Heart left ventricle (tissue), 16 donors: ENCODE results near the gene COL2A1. TPM values are rescaled to one million over a fixed set of nuclear protein-coding genes. Genes with fewer than 3 reads are reported as not detected.

ENCODE experiments used
- ATAC-seq, 4 donors: fragments of 200-7000 bp; cut with Tn5 transposase; one replicate each; pipeline ENCODE4 v1.9.1; 2020 to 2022; ENCODE audit warnings: moderate library complexity in 4 of 4, mild to moderate bottlenecking in 3 of 4, moderate number of reproducible peaks in 1 of 4
- DNase-seq, 5 donors: peaks; one replicate each; pipeline ENCODE4 v3.0.0-alpha.2; 2020
- H3K27ac ChIP-seq, 12 donors: fragments of 200-600 bp; sonication (generic) in 4 of 12; one replicate each; pipeline versions ENCODE4 v1.5.0 to v1.8.0; 2016 to 2022; ENCODE audit warnings: mild to moderate bottlenecking in 2 of 12
- H3K27me3 ChIP-seq, 9 donors: fragments of 200-600 bp; sonication (generic) in 2 of 9; one replicate each; pipeline versions ENCODE4 v1.5.1 to v1.8.0; 2016 to 2022; ENCODE audit warnings: mild to moderate bottlenecking in 3 of 9
- H3K36me3 ChIP-seq, 9 donors: fragments of 200-600 bp; sonication (generic) in 2 of 9; one replicate each; pipeline versions ENCODE4 v1.5.0 to v1.8.0; 2018 to 2022; ENCODE audit warnings: mild to moderate bottlenecking in 2 of 9
- H3K4me1 ChIP-seq, 12 donors: fragments of 200-600 bp; sonication (generic) in 4 of 12; one replicate each; pipeline versions ENCODE4 v1.5.0 to v1.8.0; 2016 to 2022; ENCODE audit warnings: mild to moderate bottlenecking in 3 of 12
- H3K4me3 ChIP-seq, 12 donors: fragments of 200-600 bp; sonication (generic) in 4 of 12; one replicate each; pipeline versions ENCODE4 v1.5.0 to v1.8.0; 2017 to 2022; ENCODE audit warnings: mild to moderate bottlenecking in 9 of 12, moderate library complexity in 4 of 12
- H3K9me3 ChIP-seq, 12 donors: fragments of 200-600 bp; sonication (generic) in 4 of 12; one replicate each; pipeline versions ENCODE4 v1.5.0 to v1.8.0; 2016 to 2022; ENCODE audit warnings: mild to moderate bottlenecking in 1 of 12
- CTCF ChIP-seq, 12 donors: fragments of 200-600 bp; sonication (generic) in 4 of 12; IDR thresholded peaks; one replicate each; pipeline versions ENCODE4 v1.5.0 to v1.8.0; 2018 to 2022; ENCODE audit warnings: antibody characterized with exemption in 12 of 12, mild to moderate bottlenecking in 5 of 12
- POLR2A ChIP-seq, 2 donors: fragments of 450-650 bp; IDR thresholded peaks; one replicate each; pipeline ENCODE4 v1.6.1; 2017; ENCODE audit warnings: antibody characterized with exemption in 2 of 2, mild to moderate bottlenecking in 2 of 2, moderate library complexity in 2 of 2
- WGBS, 4 donors: extraction: QIAGEN DNeasy Blood & Tissue Kit in 2 of 4; methylation state at CpG; one replicate each; pipeline versions ENCODE4 v1.1.5 to v1.1.7; 2013 to 2018; 5-methylcytosine and 5-hydroxymethylcytosine counted together
- intact Hi-C, 10 donors: fragments of 100-400 bp; cut with DNase I; formaldehyde crosslinking; loops; one replicate each; pipeline versions ENCODE4 v1.11.1 to v1.14.2; 2022
- polyA plus RNA-seq, 2 donors: library from polyadenylated mRNA; stranded (reverse); fragments of 200-250 nt; gene quantifications; one replicate each; pipeline ENCODE4 v1.2.3, GENCODE V29; 2013
- total RNA-seq, 9 donors: library from RNA; depleted of rRNA in 2 of 9; stranded (reverse); fragments of >200 nt in 2 of 9; fragmentation: NEBNext Ultra II Directional in 3 of 9; extraction: Animal tissue kit (Norgen Biotek cat#: 25700) in 3 of 9; gene quantifications; one replicate each; pipeline versions ENCODE4 v1.1.0 to v1.2.4, GENCODE V29; 2016 to 2023
- donor health status: ischemic (EF 13 %, LVEDD 7.1; RV severe dilation, severe dysfunction).
- donor health status: healthy with polysubstance abuse.
- donor health status: DM: no; HTN: yes; CAD: no.
- donor health status: DM: no; HTN: no; CAD: no.
- donor health status: ischemic (EF 25% LVEDD 6.9; RV normal size, moderate dysfunction).
- donor health status: ischemic (EF 25% LVEDD 5.7; RV mildly dilated, moderate dysfunction).
- donor health status: healthy.
- donor health status: DM: yes; HTN: yes; CAD: no.
- donor health status: ischemic (EF 35%, LVEDD 5.7; RV mildly dilated, moderate dysfunction).
- donor health status: nonischemic (EF 11% LVEDD 7.7; RV severe dilation, severe dysfunction).
- donor health status: DM: yes; HTN: yes; CAD: no.
- donor health status: PGD.
- donor health status: ischemic (EF 29% LVEDD 5.4; RV normal size, mild dysfunction).
- donor health status: nonischemic (EF 23%, LVEDD 6.1; RV moderate dilation, normal function).

COL2A1 gene
- total and polyA plus RNA-seq, 11 donors, result 0.04 to 0.39 (median 0.05) TPM; not detected in 8

- Histone ChIP-seq H3K27me3 (peaks cover 0 to 28% (median 6%) of the 10 kb centered on the region in 9 donors), H3K36me3 (no peaks in the 10 kb centered on the region), H3K4me3 (no peak overlapping the region), H3K9me3 (no peaks in the 10 kb centered on the region), H3K4me1 (no peaks in the 10 kb centered on the region), H3K27ac (no peak overlapping the region)
- TF ChIP-seq POLR2A (IDR thresholded peaks at IDR 0.05) (no peak), CTCF (IDR thresholded peaks at IDR 0.05) (no peak)
- intact Hi-C loops, result no loop called here
- DNase-seq (no peak), ATAC-seq (no peak)
- 69 to 82% (median 73%) methylated on average over 8 of the region's 8 CpGs for WGBS, 4 donors
These were observed 7.8 kb upstream of the COL2A1 start for GRCh38 chr12:48012070-48012469.

GRCh38 chr12:48010366-48010970, 6.2 kb upstream of the COL2A1 start:
- Histone ChIP-seq H3K27me3 (peaks cover 3 to 40% (median 10%) of the 10 kb centered on the region in 9 donors), H3K4me1 (no peaks in the 10 kb centered on the region), H3K9me3 (no peaks in the 10 kb centered on the region), H3K4me3 (no peak overlapping the region), H3K27ac (no peak overlapping the region), H3K36me3 (no peaks in the 10 kb centered on the region)
- peak in 1 of 4 donors; percentile 20 for ATAC-seq
- DNase-seq, result no peak
- no peak for TF ChIP-seq CTCF (IDR thresholded peaks at IDR 0.05)
- TF ChIP-seq POLR2A (IDR thresholded peaks at IDR 0.05), result no peak
- WGBS, 4 donors, result 57 to 77% (median 69%) methylated on average over 7 of the region's 7 CpGs
- intact Hi-C loops, result no loop called here

GRCh38 chr12:48009471-48009870, 5.2 kb upstream of the COL2A1 start:
- H3K9me3 ChIP-seq, result no peaks in the 10 kb centered on the region
- H3K36me3 ChIP-seq, result no peaks in the 10 kb centered on the region
- no peak overlapping the region for H3K4me3 ChIP-seq
- intact Hi-C loops, result no loop called here
- no peak for TF ChIP-seq CTCF (IDR thresholded peaks at IDR 0.05)
- TF ChIP-seq POLR2A (IDR thresholded peaks at IDR 0.05), result no peak
- WGBS, 4 donors, result 31 to 86% (median 75%) methylated on average over 1 of the region's 1 CpG
- H3K27me3 ChIP-seq, result peaks cover 13 to 49% (median 18%) of the 10 kb centered on the region in 9 donors
- no peak overlapping the region for H3K27ac ChIP-seq
- H3K4me1 ChIP-seq, result peaks cover 0 to 8% (median 4%) of the 10 kb centered on the region in 12 donors
- ATAC-seq (no peak), DNase-seq (no peak)

- Histone ChIP-seq H3K9me3 (no peaks in the 10 kb centered on the region), H3K27me3 (peaks cover 18 to 54% (median 24%) of the 10 kb centered on the region in 9 donors), H3K4me1 (peaks cover 0 to 13% (median 9%) of the 10 kb centered on the region in 12 donors), H3K4me3 (no peak overlapping the region), H3K36me3 (no peaks in the 10 kb centered on the region), H3K27ac (no peak overlapping the region)
- intact Hi-C loops, result no loop called here
- WGBS, 4 donors, result 80 to 84% (median 83%) methylated on average over 4 of the region's 4 CpGs
- ATAC-seq (no peak), DNase-seq (no peak)
- no peak for TF ChIP-seq CTCF (IDR thresholded peaks at IDR 0.05)
- no peak for TF ChIP-seq POLR2A (IDR thresholded peaks at IDR 0.05)
These were observed 4.7 kb upstream of the COL2A1 start for GRCh38 chr12:48008950-48009349.
